GM18502 (cell line): ENCODE results near the gene PCDH9.

Experiments
- ATAC-seq: cut with Tn5 transposase; IDR thresholded peaks from one replicate; pipeline ENCODE4 v1.9.1; 2021; ENCODE audit warnings: mild to moderate bottlenecking; ENCODE audit not compliant: unreplicated experiment, poor library complexity

The PCDH9 gene

DNA sequence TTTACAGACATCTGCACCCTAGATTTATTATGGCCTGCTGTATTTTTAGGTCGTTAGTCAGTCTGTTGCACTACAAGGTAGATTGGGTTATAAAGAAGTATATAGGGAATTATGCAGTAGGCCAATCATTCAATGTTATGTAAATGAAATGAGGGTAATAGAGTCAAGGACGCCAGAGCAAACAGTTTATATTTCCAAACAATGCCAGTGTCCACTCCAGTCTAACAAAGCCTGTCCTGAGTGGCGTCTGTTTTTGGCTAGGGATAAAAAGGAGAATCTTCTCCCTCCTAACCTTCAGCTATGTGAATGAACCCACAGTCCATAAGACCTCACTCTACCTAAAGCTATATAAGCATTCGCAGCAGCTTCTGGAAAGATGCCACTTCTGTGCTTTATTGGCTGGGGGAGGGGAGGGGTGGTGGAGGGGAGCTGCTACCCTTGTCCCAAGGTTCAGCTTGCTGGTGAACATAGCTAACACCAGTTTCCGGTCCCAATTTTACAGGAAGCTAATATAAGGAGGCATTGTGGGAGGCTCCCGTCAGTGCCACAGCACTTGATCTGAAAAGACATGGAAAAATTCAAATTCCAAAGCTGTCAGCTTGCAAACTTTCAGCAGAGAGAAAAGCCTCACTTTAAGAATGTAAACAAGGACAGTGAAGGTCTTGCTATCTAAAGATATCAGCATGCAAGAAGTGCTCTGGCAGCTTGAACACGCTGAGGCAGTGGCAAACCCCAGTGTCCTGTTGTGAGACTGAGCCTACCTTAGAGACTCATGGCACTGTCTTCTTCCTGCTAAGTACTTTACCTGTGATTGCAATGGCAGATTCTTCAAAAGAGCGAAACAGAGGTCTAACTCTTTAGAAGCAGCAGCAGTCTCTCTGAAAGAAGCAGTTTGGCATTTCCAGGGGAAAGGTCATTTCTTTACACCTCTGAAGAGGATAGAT lies 369.9 kb downstream of the PCDH9 start:
- ATAC-seq: no peak

DNA sequence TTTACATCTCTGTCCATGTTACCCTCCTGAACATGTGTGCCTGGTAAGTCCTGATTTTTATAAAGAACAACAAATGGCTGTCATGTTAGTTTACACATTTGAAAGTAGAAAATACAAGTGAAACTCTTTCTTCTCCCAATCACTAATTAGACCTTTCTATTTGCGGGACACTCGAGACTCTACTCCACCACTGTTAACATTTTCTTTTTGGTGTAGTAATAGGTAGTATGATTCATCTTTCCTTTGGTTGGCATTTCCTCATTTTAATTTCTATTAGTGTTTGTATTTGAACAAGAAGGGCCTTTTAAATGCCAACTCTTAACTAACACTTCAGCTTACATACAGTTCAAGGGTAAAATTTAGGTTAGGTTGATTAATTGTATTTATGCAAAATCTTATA lies 371.1 kb downstream of the PCDH9 start:
- ATAC-seq: no peak

DNA sequence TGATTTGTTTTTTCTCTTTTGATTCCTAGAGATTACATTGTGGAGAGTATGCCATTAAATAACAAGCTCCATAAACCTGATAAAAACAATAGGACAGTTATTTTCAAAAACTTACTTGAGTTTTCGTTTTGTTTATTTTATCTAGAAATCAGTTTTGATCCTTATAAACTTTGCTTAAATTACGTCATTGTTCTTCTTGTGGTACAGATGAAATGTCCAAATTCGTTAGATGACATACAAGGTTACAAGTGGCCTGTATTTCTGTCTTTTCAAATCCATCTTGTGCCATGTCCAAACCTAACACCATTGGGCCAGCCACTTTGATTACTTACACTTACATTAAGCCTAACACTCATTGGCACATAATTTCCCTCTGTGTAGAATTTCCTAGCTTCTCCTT lies 372.0 kb downstream of the PCDH9 start:
- ATAC-seq: no peak

DNA sequence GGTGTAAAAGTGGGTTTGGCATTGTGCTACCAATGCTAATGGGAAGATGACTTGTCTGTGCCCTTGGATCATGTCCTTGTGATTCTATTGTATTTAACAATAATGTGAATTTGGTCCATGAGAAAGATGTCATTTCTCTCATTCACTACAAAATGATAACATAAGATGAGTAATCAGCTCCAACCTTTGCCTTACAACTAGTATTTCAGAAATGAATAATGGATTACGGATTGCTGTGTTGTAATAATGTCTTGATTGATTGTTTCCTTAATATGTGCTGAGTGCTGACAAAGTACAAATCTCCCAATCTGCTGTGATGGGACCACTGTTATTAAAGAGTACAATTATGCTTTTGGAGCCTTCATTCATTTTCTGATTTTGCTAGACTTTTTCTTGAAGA lies 375.0 kb downstream of the PCDH9 start:
- ATAC-seq: no peak

DNA sequence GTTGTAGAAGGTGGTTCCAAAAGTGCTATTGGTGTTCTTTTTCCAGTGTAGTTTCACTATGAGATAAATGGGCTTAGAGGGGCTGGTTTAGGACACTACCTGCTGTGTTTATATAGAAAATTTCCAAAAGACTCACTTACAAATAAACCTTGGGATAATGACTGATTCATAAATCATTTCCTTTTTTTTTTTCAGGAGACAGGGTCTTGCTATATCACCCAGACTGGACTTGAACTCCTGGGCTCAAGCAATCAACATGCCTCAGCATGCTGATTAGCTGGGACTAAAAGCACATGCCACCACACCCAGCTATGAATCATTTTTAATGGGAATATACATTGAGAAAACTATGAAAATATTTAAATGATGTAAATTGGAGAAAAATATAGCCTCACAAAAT lies 376.6 kb downstream of the PCDH9 start:
- ATAC-seq: no peak

DNA sequence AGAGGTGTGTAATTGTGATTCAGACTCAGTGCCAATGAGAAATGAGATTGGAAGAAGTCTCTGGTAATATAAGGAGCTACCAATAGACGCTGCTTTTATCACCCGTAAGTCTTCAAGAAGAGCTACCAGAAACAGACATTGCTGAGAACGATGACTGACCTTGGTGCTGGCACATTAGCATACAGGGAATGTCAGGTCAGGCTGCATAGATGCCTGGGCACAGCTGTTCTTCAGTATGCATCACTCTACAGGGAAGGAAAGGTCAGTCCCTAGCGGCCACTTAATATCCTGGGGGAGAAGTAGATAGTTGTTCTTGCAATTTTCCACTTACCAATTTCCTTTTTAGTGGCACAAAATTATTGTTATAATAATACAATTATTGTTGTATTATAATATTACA lies 380.4 kb downstream of the PCDH9 start:
- ATAC-seq: no peak

DNA sequence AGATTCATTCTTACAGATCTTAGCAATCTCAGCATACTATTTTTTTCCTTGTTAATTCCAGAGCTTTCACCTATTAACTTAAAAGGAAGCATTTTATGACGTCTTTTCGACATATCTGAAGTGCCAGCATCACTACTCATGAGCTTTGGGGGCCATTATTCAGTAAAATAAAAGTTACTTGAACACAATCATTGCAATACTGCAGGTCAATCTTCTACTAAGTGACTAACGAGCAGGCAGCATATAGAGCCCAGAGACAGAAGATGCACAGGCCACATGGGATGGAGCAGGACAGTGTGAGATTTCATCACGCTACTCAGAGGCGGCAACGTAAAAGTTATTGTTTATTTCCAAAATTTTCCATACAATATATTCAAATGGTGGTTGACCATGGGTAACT lies 382.6 kb downstream of the PCDH9 start:
- no peak for ATAC-seq

DNA sequence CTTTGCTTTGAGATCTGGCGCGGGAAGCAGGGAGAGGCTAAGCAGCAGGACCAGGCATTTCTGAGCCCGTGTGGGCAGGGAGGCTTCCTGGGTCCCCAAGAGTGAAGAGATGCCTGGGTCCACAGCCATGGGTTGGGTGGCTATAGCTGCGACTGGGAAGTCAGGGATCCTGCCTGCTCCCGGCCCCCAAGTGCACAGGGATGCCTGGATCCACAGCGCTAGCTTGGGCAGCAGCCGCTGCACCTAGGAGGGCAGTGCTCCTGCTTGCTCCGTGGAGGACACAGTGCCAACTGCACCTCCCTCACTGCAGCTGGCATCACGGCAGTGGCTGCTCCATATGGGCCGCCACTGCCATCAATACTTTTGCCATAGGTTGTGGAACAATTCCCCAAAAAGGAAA lies 384.7 kb downstream of the PCDH9 start:
- ATAC-seq: no peak

DNA sequence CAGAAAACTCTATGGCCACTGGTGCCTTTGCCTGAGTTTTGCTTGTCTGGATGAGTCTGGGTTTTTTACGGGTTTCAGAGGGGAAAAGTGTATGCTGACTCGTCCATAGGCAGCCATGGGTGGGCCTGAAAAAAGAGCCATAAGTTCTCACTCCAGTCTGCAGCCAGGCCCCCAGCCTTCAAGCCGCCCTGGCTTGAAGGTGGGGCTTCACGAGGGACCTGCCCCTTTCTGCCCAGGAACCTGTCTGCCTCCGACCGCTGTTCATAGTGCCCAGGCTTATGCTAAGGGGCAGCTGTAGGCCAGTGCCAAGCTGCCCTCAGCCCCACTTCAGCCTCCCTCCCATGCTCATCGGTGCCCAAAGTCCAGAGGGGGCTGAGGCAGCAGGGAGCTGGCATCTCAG lies 385.2 kb downstream of the PCDH9 start:
- no peak for ATAC-seq

DNA sequence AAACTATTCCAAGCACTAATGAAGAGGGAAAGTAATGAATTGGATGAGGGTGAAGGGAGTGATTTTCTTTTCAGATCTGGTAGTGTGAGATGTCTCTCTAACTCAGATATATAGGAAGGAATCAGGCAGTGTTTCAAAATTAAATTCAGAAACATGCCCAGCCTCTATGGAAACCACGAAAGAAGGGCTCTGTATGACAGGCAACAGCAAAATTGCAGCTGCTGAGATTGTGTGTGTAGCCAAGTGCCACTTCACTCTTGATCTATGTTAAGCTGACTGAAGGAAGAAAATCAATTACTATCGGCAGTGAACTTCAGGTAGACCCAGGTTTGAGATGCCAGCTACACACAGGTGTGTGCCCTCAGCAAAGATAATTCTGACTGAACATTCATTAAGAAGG lies 387.4 kb downstream of the PCDH9 start:
- no peak for ATAC-seq

DNA sequence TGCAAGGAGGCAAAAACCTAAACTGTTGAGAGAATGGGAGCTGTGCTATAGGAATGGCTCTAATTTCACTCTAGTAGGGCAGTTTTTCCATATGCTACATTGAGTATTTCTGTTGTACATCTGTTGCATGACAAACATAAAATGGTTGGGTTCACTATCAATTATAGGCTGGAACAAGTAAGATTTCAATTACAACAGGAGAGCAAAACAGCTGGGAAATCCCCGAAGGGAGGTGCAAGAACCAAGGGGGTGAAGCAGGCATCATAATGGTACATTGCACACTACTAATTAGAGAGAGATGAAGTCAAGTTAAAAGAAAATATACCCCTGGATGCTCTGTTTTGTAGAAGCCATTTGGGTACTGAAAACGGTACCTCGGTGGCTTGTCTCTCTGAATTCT lies 389.5 kb downstream of the PCDH9 start:
- no peak for ATAC-seq

DNA sequence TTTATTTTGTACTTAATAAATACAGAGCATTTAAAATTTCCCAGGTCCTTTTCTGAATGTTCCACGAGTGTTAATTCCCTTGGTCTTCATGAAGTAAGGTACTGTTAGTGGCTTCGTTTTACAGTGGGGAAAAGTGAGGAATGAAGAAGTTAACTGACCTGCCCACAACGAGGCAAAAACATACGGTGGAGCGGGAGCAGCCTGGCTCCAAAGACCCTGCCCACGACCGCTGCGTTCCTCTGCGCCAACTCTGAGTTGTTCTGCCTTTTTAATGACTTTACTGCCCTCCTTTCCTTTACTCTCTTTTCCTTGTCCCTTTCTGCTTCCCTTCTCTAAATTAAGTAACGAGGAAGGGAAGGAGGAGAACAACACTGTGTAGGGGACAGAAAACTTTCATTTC lies 392.9 kb downstream of the PCDH9 start:
- ATAC-seq: no peak

DNA sequence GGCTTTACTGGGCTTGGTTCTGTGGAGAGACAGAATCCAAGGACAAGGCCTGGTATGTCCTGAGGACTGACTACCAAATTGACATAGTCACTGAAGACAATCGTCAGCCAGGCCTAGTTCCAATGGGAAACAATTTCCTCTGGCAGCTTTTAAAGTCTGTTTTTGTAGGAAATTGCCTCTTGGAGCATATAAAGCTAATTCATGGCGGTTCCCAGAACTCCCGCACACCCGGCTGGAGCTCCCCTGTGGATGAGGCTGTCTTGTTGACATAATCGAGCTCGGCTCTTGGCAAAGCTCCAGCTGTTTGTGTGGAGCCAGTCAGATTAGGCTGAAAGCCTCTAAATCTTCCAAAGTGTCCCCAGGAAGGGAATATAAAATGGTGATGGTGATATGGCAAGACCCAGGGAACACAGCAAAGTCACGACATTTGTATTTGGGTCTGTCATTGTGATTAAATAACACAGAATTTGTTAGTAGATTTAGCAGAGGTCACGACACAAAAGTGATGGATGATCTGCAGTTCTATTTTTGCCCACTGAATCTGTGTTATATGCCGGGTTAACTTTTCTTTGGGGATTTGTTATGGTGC lies 395.0 kb downstream of the PCDH9 start:
- no peak for ATAC-seq

DNA sequence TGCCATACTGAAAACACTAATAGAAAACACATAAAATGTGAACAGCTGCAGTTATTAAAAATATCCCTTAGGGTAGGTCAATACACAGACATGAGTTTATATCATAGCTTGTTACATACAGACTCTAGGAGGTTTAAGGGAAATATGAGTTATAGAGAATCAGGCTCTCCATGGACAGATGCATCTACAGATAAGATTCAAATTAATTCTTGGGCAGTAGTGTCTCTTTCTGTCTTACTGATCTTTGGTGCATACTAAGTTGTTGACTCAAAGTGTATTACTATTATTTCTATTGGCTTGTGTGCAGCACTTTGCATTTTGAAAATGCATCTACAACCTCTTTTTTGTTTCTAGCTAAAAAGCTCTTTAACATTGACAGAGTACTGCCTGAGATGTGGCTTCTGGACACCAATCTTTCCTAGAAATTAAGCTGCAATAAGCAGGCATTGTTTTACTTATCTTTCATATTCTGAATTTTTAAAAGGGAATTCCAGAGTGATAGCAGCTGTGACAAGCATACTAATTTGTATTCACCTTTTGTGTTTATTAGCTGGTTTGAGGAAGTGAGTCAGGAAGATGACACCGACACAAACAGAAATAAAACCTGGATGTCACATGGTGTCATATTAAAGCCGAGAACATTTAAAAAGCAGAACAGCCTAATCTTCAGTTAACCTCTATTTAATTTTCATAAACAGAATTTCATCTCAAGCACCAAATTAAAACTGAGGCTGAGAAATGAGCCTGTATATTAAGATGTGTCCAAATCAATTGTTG lies 399.0 kb downstream of the PCDH9 start:
- ATAC-seq: no peak

DNA sequence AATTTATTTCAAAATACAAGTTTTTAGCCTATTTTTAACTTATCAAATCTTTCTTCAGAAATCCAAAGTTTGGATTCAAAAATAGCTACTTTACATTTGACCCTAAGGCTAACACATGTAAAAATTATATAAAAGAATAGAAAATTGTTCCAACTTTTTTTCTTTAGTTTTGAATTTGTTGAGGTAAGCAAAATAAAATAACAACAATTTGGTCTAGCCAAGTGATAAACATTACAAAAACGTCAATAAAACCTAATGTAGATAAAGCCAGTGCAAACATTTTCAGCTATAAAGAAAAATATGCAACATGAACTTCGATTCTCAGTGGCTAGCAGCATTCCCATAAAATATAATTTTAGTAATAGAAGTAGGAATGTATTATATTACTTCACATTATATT lies 400.3 kb downstream of the PCDH9 start:
- ATAC-seq: no peak

DNA sequence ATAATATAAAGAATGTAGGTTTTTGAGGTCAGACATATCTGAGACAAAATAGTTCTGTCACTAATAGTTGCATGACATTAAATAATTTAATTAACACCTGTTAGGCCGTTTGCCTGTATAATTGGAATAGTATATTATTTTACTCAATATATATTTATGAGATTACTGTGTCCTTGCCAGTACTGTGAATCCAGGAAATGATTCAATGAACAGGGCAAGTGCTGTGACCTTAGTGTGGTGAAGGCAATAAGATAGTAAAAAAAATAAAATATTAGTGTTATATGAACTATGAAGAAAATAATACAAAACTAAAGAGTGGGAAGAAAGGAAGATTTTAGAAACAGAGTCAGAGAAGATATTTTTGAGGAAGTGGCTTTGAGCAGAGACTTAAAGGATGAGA lies 403.7 kb downstream of the PCDH9 start:
- no peak for ATAC-seq

DNA sequence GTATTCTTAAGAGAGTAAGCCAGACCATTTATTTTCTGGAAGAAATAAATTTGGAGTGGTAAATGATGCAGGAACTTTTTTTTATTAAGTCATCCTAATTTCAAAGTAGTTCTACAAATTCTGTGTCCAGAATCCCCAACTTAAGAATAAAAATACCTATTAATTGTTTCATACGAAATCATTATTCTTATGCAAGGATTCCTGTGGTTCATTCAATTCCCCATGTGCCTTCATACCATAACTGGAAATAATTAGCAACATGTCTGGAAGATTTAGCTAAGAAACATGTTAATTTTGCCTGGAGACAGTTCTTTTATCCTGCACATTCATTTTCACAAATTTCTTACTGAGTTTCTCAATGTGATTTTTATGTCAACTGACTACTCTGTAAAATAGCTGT lies 408.6 kb downstream of the PCDH9 start:
- no peak for ATAC-seq

DNA sequence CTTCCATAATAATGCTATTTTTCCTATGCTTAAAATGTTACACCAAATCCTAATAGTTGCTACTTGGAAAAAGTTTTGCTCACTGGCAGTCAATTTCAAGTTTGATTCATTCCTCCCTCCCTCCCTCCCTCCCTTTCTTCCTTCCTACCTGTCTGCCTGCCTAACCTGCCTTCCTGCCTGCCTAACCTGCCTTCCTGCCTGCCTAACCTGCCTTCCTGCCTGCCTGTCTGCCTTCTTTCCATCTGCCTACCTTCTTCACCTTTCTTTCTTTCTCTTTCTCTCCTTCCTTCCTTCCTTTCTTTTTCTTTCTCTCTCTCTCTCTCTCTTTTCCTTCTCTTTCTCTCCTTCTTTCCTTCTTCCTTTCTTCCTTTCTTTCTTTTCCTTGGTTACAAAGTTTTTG lies 418.7 kb downstream of the PCDH9 start:
- ATAC-seq: no peak

DNA sequence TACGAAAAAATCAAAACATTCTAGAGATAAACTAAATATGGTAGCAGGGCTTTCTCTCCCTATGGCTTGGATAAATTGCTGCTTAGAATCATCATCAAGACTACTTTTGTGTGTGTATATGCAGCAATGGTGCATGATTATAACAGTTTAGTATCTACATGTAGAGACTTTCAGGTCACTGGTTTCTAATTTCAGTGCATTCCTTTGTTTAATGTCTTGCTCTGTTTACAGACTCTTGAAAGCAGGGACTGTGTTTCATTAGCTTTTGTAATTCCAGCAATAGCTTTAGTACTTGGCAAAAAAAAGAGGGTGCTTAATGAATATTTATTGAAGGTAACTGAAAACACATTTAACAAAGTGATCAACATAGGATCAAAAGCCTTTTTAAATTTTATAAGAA lies 420.7 kb downstream of the PCDH9 start:
- no peak for ATAC-seq

DNA sequence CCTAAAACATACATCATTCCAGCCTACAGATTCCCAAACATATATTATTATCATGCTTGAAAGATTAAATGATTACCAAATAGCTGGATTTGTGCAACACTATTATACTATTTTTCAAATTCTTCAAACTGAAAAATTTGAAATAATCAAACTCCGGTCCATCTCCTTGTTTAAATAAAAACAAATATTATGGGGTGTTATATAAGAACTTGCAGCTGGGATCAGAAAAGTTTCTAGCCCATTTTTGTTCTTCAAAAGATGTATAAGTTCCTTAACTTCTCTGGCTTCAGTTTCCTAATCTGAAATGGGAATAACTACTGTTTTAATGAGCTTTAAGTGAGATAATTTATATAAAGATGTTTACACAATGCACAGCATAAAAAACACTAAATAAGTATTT lies 422.9 kb downstream of the PCDH9 start:
- no peak for ATAC-seq

DNA sequence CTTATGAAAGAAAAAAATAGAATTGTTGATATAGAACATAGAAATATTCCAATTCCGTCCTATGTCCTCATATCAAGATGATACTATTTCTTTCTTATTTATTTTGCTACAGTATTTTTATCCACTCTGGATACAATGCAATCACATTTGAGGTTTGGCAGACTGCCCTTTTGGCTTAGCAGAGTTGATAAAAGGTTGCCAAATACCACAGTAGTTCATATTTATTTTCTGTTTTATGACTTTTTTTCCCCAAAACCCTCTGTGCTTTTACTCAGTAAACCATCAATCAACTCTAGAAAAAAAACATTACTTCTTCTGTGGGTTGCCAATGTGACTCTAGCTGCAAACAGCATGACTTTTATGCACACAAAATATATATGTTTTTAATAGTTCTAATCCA lies 424.5 kb downstream of the PCDH9 start:
- no peak for ATAC-seq
